Left colon (tissue), 2 donors: ENCODE results near the gene COX18. TPM values are rescaled to one million over a fixed set of nuclear protein-coding genes. Genes with fewer than 3 reads are reported as not detected.
A peak's percentile ranks its signal among the peaks of the same experiment; 100 is the strongest.

Source experiments
- ATAC-seq: fragments of 200-7000 bp; cut with Tn5 transposase; one replicate; pipeline ENCODE4 v1.9.1; 2020; ENCODE audit warnings: mild to moderate bottlenecking, moderate library complexity
- DNase-seq, 2 donors: peaks; one replicate each; pipeline ENCODE4 v3.0.0-alpha.2; 2020
- intact Hi-C, 2 donors: fragments of 100-400 bp; cut with DNase I in 1 of 2; cut with micrococcal nuclease in 1 of 2; formaldehyde crosslinking; loops; one replicate each; pipeline versions ENCODE4 v1.11.2 to v1.14.0; 2022; cut with DNase I, micrococcal nuclease
- long read RNA-seq: library from polyadenylated mRNA; unstranded; transcript quantifications from one replicate; pipeline ENCODE4 v2.0.0, GENCODE V29; 2021
- total RNA-seq, 2 donors: library from RNA; stranded (reverse); fragmentation: NEBNext Ultra II Directional; extraction: Animal tissue kit (Norgen Biotek cat#: 25700); gene quantifications; one replicate each; pipeline ENCODE4 v1.2.1, GENCODE V29; 2021
- donor health status: DM: no; HTN: no; CAD: no.
- donor health status: DM: yes; HTN: yes; CAD: no.

COX18 gene
- 10 to 100 TPM; 17.0 to 18.1 TPM for total RNA-seq
- long read RNA-seq, full-length matches to known transcripts: 4 of 6 reads
- long read RNA-seq, partial matches to known transcripts: 0 of 6 reads
- long read RNA-seq, other reads (novel, unspliced or antisense): 2 of 6 reads

- DNase-seq: peak; percentile 98
- intact Hi-C loops: loop anchor here in 1 of 2 donors (5.0 kb wide), 1 partner anchor 188 kb away; the partner anchor contains the start of gene ANKRD17
- ATAC-seq: peak; percentile 88
Observed at GRCh38 chr4:73069338-73070073, at the start of gene COX18. COX18 (minus strand) TSS chr4:73069716; CDS start chr4:73069649, 67 bp downstream.

- intact Hi-C loops: no loop called here
- ATAC-seq: no peak
Observed at GRCh38 chr4:73109493-73109892, 40.0 kb upstream of the COX18 start.

GRCh38 chr4:73104695-73105094 is 35.2 kb upstream of the COX18 start:
- ATAC-seq (no peak), DNase-seq (no peak)
- intact Hi-C loops: no loop called here

More at GRCh38 chr4:73109493-73109892, 40.0 kb upstream of the COX18 start:
- DNase-seq: no peak

- intact Hi-C loops: no loop called here
- peak; percentile 77 for ATAC-seq
- no peak for DNase-seq
Observed at GRCh38 chr4:73103799-73104503, 34.4 kb upstream of the COX18 start.

- ATAC-seq (peak; percentile 18), DNase-seq (no peak)
- intact Hi-C loops: no loop called here
Observed at GRCh38 chr4:73099143-73099542, 29.6 kb upstream of the COX18 start.

- intact Hi-C loops: no loop called here
- ATAC-seq: no peak
- no peak for DNase-seq
Observed at GRCh38 chr4:73098713-73099112, 29.2 kb upstream of the COX18 start.

GRCh38 chr4:73098016-73098415 is 28.5 kb upstream of the COX18 start:
- intact Hi-C loops: no loop called here
- DNase-seq (no peak), ATAC-seq (no peak)

- intact Hi-C loops: no loop called here
- DNase-seq (no peak), ATAC-seq (no peak)
Observed at GRCh38 chr4:73092868-73093267, 23.4 kb upstream of the COX18 start.

- intact Hi-C loops: no loop called here
- DNase-seq (no peak), ATAC-seq (no peak)
Observed at GRCh38 chr4:73090738-73091137, 21.2 kb upstream of the COX18 start.

- intact Hi-C loops: no loop called here
- DNase-seq (no peak), ATAC-seq (no peak)
Observed at GRCh38 chr4:73087871-73088270, 18.4 kb upstream of the COX18 start.

GRCh38 chr4:73086095-73086868 is 16.8 kb upstream of the COX18 start:
- ATAC-seq (no peak), DNase-seq (no peak)
- intact Hi-C loops: no loop called here

GRCh38 chr4:73080789-73081188 is 11.3 kb upstream of the COX18 start:
- intact Hi-C loops: no loop called here
- no peak for ATAC-seq

GRCh38 chr4:73075832-73076231 is 6.3 kb upstream of the COX18 start:
- intact Hi-C loops: no loop called here
- ATAC-seq (no peak), DNase-seq (no peak)

More at GRCh38 chr4:73080789-73081188, 11.3 kb upstream of the COX18 start:
- no peak for DNase-seq

GRCh38 chr4:73070074-73070390 is 516 bp upstream of the COX18 start:
- intact Hi-C loops: no loop called here
- DNase-seq (no peak), ATAC-seq (peak; percentile 35)

GRCh38 chr4:73068491-73069337 is 802 bp downstream of the COX18 start:
- intact Hi-C loops: loop anchor here in 1 of 2 donors (5.0 kb wide), 1 partner anchor 189 kb away; the partner anchor contains the start of gene ANKRD17
- ATAC-seq (peak; percentile 6), DNase-seq (no peak)

GRCh38 chr4:73067971-73068394 is 1.5 kb downstream of the COX18 start:
- intact Hi-C loops: loop anchor here in 1 of 2 donors (5.0 kb wide), 1 partner anchor 189 kb away; the partner anchor contains the start of gene ANKRD17
- no peak for ATAC-seq
- DNase-seq: no peak

GRCh38 chr4:73066928-73067327 is 2.6 kb downstream of the COX18 start:
- DNase-seq: no peak
- intact Hi-C loops: loop anchor here in 1 of 2 donors (5.0 kb wide), 1 partner anchor 190 kb away; the partner anchor contains the start of gene ANKRD17
- no peak for ATAC-seq

GRCh38 chr4:73066445-73066844 is 3.1 kb downstream of the COX18 start:
- no peak for ATAC-seq
- intact Hi-C loops: loop anchor here in 1 of 2 donors (5.0 kb wide), 1 partner anchor 191 kb away; the partner anchor contains the start of gene ANKRD17
- DNase-seq: no peak
